Hematopoietic multipotent progenitor cell (in vitro differentiated cells): ENCODE results near the gene ABCG4. TPM values are rescaled to one million over a fixed set of nuclear protein-coding genes. Genes with fewer than 3 reads are reported as not detected.
"Not testable (repeated sequence)": the region's sequence is repeated elsewhere in the genome, so short reads cannot be mapped to it uniquely, and the experiment has no call there.

ENCODE experiments used
- DNase-seq, 3 donors: peaks; one replicate each; pipeline ENCODE4 v3.0.0-alpha.2; 2011 to 2015; ENCODE audit warnings: low read depth in 2 of 3, low spot score in 2 of 3
- total RNA-seq: library from RNA; depleted of rRNA; stranded (reverse); fragments of >200 nt; gene quantifications from one replicate; pipeline ENCODE4 v1.2.3, GENCODE V29; 2012

The ABCG4 gene
- total RNA-seq, 1 donor: under 0.01 TPM

DNA sequence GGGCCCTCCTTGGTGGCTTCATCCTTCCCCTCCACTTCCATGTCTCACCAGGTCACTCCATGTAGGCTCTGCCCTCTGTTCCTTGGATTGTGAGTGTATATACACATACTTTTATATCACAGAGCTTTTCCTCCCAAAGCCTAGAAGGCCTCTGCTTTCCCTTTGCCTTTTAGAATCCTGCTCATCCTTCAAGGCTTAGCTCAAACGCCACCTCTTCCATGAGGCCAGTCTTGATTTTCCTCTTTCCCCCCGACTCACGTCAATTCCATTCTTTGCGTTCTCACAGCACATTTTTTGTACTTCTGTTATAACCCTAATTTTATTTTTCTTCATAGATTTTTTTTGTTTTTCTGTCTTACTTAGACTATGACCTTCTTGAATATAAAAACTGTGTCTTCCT lies 3.8 kb downstream of the ABCG4 start:
- DNase-seq: no peak

DNA sequence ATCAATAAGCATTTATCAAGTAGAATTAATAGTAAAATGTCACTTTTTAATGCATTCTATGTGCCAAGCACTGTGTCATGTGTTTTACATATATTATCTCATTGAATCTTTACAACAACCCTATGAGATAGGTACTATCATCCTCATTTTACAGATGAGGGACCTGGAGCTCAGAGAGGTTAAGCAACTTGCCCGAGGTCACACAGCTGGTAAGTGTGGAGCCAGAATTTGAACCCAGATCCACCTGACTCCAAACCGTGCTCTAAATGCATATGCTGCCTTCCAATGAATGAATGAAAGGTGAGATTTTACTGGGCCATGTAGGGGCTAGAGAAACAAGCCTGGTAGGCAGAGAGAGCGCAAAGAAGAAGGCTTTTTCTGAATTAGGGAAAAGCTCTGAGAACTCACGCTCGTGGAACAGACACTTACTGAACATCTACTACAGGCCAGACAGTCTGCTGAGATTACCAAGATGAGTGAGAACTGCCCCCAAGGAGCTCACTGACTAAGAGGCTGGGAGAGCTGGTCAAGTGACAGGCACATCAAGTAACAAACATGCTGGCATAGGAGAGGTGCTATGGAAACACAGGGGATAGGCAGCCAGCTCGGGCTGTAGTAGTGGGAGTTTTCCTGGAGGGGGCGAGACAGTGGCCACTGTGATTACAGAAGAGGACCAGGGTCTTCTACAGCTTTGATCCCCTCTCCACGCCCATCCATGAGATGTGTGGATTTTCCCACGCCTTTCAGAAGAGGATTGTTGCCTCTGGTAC lies 4.4 kb downstream of the ABCG4 start:
- no peak for DNase-seq

DNA sequence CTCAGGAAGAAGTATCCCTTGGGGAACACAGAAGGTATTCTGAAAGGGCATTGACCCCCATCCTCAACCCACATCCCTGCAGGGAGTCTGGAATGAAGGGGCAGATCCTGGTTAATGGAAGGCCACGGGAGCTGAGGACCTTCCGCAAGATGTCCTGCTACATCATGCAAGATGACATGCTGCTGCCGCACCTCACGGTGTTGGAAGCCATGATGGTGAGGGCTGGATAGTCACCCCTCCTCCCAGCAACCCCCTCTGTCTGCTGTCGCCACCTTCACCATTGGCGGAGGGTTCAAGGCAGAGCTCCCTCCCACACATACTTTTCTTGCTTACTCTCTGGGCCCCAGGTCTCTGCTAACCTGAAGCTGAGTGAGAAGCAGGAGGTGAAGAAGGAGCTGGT lies 5.3 kb downstream of the ABCG4 start:
- no peak for DNase-seq

DNA sequence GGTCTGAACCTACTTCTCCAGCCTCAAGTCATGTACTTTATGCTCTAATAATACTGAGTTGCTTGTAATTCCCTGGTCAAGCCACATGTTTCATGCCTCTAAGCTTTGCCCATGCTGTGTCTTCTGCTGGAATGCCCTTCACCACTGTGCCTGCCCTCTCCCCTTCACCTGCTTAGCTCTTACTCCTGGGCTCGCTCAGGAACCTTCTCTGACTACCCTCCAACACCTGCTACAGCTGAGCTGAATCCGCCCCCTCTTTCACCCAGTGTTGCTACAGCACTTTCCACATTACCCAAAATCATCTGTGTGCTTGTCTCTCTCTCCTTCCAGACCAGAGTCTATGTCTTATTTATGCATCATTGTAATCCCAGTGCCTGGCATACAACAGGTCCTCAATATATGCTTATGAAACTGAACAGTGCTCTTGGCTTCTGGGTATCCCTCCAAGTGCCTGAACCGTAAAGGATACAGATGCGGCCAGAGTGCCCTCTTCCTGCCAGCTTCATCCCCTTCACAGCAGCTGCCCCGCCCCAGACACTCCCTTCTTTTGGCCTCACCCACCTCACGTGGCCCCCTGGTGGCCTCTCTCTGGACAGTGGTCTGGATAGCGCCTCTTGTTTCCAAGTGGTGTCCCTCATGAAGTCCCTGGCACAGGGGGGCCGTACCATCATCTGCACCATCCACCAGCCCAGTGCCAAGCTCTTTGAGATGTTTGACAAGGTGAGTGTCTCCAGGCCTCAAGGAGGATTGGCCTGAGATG lies 7.1 kb downstream of the ABCG4 start:
- DNase-seq: peak in 2 of 3 donors; percentile 29 to 39

DNA sequence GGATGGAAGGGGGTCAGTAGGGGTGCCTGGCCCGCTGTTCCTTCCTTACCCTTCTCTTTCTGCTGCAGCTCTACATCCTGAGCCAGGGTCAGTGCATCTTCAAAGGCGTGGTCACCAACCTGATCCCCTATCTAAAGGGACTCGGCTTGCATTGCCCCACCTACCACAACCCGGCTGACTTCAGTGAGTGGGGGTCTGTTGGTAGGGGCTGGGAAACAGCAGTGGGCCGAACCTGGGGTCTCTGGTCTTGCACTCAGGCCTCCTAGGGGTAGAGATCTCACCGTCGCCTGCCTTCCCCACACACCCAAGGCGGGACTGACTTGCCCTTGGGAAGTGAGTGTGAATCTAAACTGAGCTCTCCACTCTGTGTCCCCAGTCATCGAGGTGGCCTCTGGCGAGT lies 7.6 kb downstream of the ABCG4 start:
- DNase-seq: no peak

DNA sequence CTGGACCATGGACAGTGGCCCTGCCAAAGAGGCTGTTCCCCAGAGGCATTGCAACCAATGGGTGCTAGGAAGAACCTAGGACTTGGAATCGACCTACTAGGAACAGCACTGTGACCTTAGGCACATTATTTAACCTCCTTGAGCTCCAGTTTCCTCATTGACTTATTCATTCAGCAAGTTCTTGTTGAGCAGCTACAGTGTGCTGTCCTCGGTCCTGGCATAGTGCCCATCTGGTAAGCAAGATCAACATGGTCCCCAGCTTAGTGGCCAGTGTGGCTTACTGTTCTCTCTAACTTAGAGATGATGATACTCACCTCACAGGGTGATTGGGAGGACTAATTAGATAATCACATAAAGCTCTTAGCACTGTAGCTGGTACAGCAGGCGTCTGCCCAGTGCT lies 8.2 kb downstream of the ABCG4 start:
- no peak for DNase-seq

DNA sequence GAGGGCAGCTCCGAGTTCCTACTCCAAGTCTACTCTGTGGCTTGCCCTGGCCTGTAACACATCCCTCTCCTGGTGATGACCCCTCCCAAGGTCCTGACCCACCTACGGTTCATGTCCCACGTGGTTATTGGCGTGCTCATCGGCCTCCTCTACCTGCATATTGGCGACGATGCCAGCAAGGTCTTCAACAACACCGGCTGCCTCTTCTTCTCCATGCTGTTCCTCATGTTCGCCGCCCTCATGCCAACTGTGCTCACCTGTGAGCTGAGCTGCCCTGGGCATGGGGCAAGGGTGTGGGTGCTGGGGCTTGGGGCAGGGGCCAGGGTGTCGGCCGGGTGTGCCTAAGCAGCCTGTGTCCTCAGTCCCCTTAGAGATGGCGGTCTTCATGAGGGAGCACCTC lies 9.6 kb downstream of the ABCG4 start:
- no peak for DNase-seq

DNA sequence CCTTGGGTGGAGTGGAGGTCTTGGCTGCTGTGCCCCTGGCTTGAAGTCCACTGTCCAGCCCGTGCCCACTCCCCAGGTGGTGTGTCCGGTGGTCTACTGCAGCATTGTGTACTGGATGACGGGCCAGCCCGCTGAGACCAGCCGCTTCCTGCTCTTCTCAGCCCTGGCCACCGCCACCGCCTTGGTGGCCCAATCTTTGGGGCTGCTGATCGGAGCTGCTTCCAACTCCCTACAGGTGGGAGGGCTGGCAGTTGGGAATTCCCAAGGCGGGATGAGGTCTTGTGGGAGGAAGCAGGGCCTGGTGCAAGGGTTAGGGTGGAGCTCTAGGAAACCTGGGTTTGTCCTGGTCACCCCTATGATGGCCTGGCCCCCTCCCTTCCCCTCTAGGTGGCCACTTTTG lies 11.3 kb downstream of the ABCG4 start:
- DNase-seq: no peak

DNA sequence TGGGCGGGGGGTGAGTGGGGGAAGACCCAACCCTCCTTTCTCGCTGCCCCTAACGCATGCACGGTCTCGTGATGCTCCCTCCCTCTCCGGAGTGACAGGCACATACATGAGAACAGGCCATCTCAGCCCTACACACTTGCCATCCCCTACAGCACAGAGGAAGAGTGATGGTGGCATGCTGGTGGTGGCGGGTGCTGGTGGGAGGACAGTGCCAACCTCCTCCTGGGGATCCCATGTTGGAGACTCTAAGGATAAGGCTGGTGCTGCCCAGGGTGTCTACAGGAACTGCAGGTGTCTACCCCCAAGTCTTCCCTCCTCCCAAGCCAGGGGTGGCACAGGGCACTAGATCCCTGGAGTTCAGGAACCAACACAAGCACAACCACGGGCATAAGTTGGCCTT lies 13.0 kb downstream of the ABCG4 start:
- no peak for DNase-seq

DNA sequence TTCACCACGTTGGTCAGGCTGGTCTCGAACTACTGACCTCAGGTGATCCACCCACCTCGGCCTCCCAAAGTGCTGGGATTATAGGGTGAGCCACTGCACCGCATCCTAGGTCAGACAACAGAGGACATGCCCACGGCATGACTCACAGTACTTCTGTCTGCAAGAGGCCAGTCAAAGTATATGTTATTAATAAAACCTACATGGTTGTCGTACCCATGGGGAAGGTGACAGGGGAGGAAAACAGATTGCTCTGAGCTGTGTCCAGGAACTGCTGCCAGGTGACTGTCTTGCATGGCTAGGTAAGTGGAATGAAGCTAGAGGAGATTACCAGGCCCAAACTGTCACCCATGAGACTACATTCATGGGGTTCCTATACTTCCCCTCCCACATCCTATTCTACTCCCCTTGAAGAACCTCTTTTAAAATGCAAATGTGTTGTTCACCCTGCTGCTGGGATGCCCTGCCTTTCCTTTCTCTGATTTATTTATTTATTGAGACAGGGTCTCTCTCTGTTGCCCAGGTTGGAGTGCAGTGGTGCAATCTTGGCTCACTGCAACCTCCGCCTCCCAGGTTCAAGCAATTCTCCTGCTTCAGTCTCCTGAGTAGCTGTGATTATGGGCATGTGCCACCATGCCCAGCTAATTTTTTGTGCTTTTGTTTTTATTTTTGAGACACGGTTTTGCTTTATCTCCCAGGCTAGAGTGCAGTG lies 17.7 kb downstream of the ABCG4 start:
- no peak for DNase-seq

DNA sequence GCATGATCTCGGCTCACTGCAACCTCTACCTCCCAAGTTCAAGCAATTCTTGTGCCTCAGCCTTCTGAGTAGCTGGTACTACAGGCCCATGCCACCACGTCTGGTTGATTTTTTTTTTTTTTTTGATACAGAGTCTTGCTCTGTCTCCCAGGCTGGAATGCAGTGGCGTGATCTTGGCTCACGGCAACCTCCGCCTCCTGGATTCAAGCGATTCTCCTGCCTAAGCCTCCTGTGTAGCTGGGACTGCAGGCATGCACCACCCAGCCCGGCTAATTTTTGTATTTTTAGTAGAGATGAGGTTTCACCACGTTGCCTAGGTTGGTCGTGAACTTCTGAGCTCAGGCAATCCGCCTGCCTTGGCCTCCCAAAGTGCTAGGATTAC lies 18.2 kb downstream of the ABCG4 start:
- not testable (repeated sequence) for DNase-seq

DNA sequence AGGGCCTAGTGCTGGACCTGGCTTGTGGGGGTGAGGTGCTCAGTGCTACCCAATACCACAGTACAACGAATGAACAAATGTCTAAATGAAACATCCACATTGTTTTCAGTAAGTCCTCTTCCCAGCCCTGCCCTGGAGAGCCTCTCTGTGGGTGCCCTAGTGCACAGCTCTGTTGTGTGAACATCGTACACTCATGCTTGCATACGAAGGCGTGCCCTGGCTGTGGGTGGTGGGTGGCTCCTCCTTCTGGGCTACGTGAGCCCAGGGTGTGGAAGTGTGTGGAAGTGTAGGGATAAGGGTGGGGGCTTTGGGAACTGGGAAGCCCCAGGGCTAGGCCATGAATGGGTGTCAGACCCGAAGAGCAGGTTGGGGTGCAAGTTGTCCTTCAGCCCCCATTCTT lies 19.1 kb downstream of the ABCG4 start:
- DNase-seq: no peak

DNA sequence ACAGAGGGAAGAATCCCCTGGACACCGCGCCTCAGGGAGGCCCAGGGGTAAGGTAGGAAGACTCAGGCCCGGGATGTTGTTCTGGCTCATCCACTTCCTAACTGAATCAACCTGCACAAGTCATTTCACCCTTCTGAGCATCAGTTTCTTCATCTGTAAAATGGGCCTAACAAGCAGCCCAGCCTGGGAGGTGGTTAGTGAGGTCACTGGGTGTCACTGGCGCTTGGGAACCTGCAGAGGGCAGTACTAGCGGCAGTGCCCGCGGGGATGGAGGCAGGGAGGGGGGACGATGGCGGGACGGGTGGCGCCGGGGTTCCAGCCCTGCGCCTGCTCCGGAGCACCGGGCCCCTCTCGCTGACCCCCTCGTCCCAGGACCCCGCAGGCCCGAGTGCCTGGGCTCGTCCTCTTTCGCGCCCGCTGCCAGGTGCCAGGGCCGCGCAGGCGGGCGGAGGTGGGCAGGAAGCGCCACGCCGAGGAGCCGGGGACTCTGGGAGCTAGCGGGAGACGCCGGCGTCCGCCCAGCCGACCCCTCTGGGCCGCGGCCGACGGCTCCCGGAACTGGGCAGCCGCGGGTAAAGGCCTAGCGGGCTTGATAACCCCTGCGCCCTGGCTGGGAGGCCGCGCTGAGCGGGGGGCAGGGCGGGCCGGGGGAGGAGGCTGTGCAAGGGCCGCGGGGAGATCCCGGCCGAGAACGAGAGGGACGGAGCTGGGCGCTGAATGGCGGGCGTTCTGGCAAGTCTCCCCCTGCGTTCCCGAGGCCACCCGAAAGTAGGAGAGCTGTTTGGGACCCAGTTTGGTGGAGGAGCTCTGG lies 19.8 kb downstream of the ABCG4 start, which contains the start of gene NLRX1:
NLRX1 (plus strand) TSS at position 255 of the 811 bp plus-strand sequence. CDS start 2,679 bp downstream, outside the sequence.
- DNase-seq: peak; percentile 61 to 94 (median 87)

DNA sequence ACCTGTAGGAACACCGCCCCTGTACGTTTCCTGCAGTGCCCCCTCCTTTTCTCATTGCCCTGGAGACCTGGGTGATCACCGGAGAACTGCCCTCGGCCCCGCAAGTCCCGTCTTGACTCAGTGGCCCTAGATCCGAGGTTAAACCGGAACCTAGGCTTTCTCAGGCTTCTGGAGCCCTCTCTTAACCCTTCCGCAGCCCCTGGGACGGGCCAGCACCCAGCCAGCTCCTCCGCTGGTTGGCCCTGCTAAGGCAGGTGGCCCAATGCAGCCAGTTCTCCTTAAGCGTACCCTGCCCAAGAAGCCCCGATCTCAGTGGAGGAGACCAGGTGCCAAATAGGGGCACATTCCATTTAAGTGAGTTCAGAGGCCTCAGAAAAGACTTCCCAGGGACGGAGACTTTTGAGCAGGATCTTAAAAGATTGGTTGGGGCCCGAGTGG lies 20.4 kb downstream of the ABCG4 start:
- peak in 2 of 3 donors; percentile 51 to 70 for DNase-seq

DNA sequence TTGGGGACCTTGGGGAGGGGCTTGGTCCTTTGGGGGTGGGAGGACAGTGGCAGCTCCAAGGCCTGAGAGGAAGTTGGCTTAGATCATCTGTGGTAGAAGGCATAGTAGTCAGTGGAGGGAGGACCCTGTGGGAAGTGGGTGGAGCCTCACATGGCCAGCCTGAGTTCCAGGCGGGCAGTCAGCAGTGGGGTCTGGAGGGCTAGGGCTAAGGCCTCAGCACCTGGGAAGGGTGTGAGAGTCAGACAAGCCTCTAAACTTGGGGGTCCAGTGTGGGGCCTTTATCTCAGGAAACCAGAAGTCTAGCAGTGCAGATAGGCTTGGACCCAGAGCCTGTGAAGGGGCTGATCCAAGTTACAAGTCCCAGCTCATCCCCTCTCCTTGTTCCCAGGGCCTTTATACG lies 23.7 kb downstream of the ABCG4 start:
- DNase-seq: peak in 1 of 3 donors; percentile 32

DNA sequence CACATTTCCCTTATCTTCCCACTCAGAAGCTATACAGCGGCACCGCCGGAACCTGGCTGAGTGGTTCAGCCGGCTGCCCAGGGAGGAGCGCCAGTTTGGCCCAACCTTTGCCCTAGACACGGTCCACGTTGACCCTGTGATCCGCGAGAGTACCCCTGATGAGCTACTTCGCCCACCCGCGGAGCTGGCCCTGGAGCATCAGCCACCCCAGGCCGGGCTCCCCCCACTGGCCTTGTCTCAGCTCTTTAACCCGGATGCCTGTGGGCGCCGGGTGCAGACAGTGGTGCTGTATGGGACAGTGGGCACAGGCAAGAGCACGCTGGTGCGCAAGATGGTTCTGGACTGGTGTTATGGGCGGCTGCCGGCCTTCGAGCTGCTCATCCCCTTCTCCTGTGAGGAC lies 24.6 kb downstream of the ABCG4 start:
- DNase-seq: no peak

DNA sequence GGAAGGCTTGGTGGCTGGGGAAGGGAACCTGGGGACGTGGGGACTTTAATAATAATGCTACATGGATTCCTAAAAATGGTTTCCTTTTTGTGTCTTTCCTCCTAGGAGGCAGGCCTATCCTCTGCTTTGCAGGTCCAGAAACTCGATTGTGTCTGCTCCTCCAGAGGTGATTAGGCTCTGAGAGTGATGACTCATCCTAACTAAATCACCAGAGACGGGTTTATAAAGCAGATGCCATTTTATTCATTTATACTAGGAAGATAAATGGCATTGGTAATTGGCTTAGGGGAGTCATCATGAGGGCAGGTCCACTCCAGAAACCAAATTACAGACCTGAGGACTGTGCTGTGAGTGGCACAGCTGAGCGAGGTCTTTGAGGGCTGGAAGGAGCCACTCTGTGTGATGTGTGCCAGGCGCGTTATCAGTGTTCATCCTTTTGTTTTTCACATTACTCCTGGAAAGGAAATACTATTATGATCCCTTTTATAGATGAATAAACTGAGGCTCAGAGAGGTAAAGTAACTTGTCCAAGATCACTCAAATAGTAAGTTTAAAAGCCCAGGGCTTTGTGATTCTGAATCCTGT lies 26.7 kb downstream of the ABCG4 start:
- DNase-seq: no peak

DNA sequence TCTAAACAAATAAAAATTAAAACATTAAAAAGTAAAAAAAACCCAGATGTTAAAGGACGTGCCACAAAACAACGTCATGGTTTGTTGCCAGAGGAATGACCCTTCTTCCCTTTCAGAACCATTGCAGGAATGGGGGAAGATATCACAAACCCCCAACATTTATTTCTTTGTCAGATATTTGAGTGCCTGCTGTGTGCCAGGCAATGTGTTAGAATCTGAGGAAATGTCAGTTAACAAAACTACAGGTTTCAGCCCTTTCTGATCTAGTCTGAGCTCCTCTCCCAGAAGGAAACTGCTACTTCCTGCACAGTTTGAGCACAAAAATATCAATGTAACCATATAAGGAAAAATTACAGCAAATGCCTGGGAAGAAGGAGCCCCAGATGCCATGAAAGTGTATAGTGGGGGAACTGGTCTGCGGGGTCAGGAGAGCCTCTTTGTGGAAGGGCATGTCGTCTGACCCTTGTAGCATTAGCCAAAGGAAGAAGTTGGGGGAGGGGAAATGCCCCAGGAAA lies 29.4 kb downstream of the ABCG4 start:
- no peak for DNase-seq

DNA sequence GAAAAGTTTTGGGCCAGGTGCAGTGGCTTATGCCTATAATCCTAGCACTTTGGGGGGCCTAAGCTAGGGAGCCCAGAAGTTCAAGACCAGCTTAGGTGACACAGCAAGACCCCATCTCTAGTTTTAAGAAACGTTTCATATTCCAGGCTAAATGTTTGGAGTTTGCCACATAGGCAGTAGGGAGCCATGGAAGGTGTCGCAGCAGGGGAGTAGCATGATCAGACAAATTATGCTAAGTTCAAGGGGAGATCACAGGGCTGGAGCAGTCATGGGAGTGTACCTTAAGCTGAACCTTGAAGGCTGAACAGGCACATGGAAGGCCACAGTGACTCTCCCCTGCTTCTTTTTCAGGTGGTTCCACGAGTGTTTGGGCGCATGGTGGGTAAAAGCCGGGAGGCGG lies 30.5 kb downstream of the ABCG4 start:
- DNase-seq: no peak

DNA sequence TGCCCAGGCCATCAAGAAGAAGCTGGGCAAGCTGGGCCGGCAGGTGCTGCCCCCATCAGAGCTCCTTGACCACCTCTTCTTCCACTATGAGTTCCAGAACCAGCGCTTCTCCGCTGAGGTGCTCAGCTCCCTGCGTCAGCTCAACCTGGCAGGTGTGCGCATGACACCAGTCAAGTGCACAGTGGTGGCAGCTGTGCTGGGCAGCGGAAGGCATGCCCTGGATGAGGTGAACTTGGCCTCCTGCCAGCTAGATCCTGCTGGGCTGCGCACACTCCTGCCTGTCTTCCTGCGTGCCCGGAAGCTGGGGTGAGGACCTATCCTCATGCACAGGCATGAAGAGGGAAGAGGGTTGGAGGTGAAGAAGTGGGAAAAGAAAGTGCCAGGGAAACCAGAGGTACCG lies 31.1 kb downstream of the ABCG4 start:
- DNase-seq: no peak
